ENCODE results near the gene GPR157. TPM values are rescaled to one million over a fixed set of nuclear protein-coding genes. Genes with fewer than 3 reads are reported as not detected.

The GPR157 gene
- total RNA-seq, 1 experiment from 2014 or later: 5.4 TPM

GRCh38 chr1:9058465-9058864 is 70.4 kb downstream of the GPR157 start:
- in situ Hi-C loops (cut with HindIII; ENCODE audit: low pct_unique_long_range_greater_than_20kb, low sequenced_read_pairs): no loop called here

GRCh38 chr1:9057851-9058250 is 71.1 kb downstream of the GPR157 start:
- in situ Hi-C loops (cut with HindIII; ENCODE audit: low pct_unique_long_range_greater_than_20kb, low sequenced_read_pairs): no loop called here
- DNase-seq (ENCODE audit: low read depth, low spot score): no peak

More at GRCh38 chr1:9058465-9058864, 70.4 kb downstream of the GPR157 start:
- DNase-seq (ENCODE audit: low read depth, low spot score): peak; percentile 5

- in situ Hi-C loops (cut with HindIII; ENCODE audit: low pct_unique_long_range_greater_than_20kb, low sequenced_read_pairs): no loop called here
Observed at GRCh38 chr1:9052272-9053049, 76.4 kb downstream of the GPR157 start.

GRCh38 chr1:9051379-9051778 is 77.5 kb downstream of the GPR157 start:
- DNase-seq (ENCODE audit: low read depth, low spot score): no peak
- in situ Hi-C loops (cut with HindIII; ENCODE audit: low pct_unique_long_range_greater_than_20kb, low sequenced_read_pairs): no loop called here

More at GRCh38 chr1:9052272-9053049, 76.4 kb downstream of the GPR157 start:
- no peak for DNase-seq (ENCODE audit: low read depth, low spot score)

- in situ Hi-C loops (cut with HindIII; ENCODE audit: low pct_unique_long_range_greater_than_20kb, low sequenced_read_pairs): no loop called here
- peak; percentile 61 for DNase-seq (ENCODE audit: low read depth, low spot score)
Observed at GRCh38 chr1:9050803-9051202, 78.1 kb downstream of the GPR157 start.

Small RNA genes within 50 kb of the gene (small RNA-seq; reads per million reads assigned to genes)
- gene RF00424: 0 reads per million in 2 experiments

Other genes starting within 250 kb of the GPR157 start
- 0.26 and 0.53 TPM in 2 replicates for gene CA6, start 183.2 kb downstream of the GPR157 start, total RNA-seq (2014; rRNA removed; shearing (Covaris generic))
- not detected in 2 replicates for gene SLC2A7, start 102.7 kb downstream of the GPR157 start, total RNA-seq (2014; rRNA removed; shearing (Covaris generic))
- 0.11 TPM in 2 replicates for gene SLC2A5, start 59.5 kb downstream of the GPR157 start, total RNA-seq (2014; rRNA removed; shearing (Covaris generic))
- gene H6PD, start 105.7 kb upstream of the GPR157 start, total RNA-seq (2014; rRNA removed; shearing (Covaris generic)): 9.8 and 10.4 TPM in 2 replicates
- gene SPSB1, start 163.8 kb upstream of the GPR157 start, total RNA-seq (2014; rRNA removed; shearing (Covaris generic)): 33.4 and 36.1 TPM in 2 replicates

Data from SK-MEL-5 (cell line).